B cell (primary cell): ENCODE data around the gene PRTFDC1. TPM values are rescaled to one million over a fixed set of nuclear protein-coding genes. Genes with fewer than 3 reads are reported as not detected.

ENCODE experiments used
- ATAC-seq: fragments of 200-7000 bp; cut with Tn5 transposase; one replicate; pipeline ENCODE4 v1.10.0; 2021; ENCODE audit warnings: low read depth, mild to moderate bottlenecking, moderate number of reproducible peaks, moderate library complexity
- CTCF ChIA-PET: fragments of 350-600 bp; sonication (Branson Sonifier 250); formaldehyde crosslinking; loops from one replicate; lab custom pipeline; 2021; ENCODE audit warnings: antibody characterized with exemption, inconsistent platforms; lab: Charles Lee
- POLR2A ChIA-PET: fragments of 350-600 bp; sonication (Branson Sonifier 250); formaldehyde crosslinking; loops from one replicate; lab custom pipeline; 2021; ENCODE audit warnings: antibody characterized with exemption; lab: Charles Lee
- DNase-seq: peaks from one replicate; pipeline ENCODE4 v3.0.0; 2013
- H2AFZ ChIP-seq: 2 replicates; pipeline ENCODE4 v1.6.1; 2012; ENCODE audit warnings: mild to moderate bottlenecking, low read depth, low read length; ENCODE audit not compliant: insufficient read depth, poor library complexity, severe bottlenecking
- H3K27ac ChIP-seq, 2 donors: 1 replicate in 1 of 2; 2 replicates in 1 of 2; pipeline ENCODE4 v1.5.1; 2012 to 2013; ENCODE audit warnings: low read length in 2 of 2, mild to moderate bottlenecking in 2 of 2, moderate library complexity in 1 of 2
- H3K27me3 ChIP-seq, 4 experiments: fragments of 200-600 bp in 1 of 4; sonication (generic) in 1 of 4; replicated peaks in 1 of 4; 1 replicate in 2 of 4; 2 replicates in 2 of 4; pipeline versions ENCODE4 v1.6.1 to v1.7.0; 2013 to 2016; ENCODE audit warnings: low read length in 3 of 4, mild to moderate bottlenecking in 2 of 4, mixed read lengths in 1 of 4, moderate library complexity in 1 of 4; ENCODE audit not compliant: insufficient read depth in 4 of 4, control insufficient read depth in 3 of 4; ENCODE audit errors: control extremely low read depth in 1 of 4
- H3K36me3 ChIP-seq, 2 experiments: replicated peaks in 1 of 2; 1 replicate in 1 of 2; 2 replicates in 1 of 2; pipeline versions ENCODE4 v1.6.1 to v1.7.1; 2013; ENCODE audit warnings: low read length in 1 of 2; ENCODE audit not compliant: insufficient read depth in 2 of 2, control insufficient read depth in 1 of 2; ENCODE audit errors: control extremely low read depth in 1 of 2, extremely low read depth in 1 of 2
- H3K4me1 ChIP-seq, 2 donors: fragments of 200-600 bp in 1 of 2; sonication (generic) in 1 of 2; 1 replicate in 1 of 2; 2 replicates in 1 of 2; pipeline versions ENCODE4 v1.5.1 to v1.6.1; 2013 to 2017; ENCODE audit warnings: low read length in 2 of 2; ENCODE audit not compliant: control insufficient read depth in 2 of 2, insufficient read depth in 2 of 2
- H3K4me2 ChIP-seq: replicated peaks from 2 replicates; pipeline ENCODE3; 2012; ENCODE audit warnings: mild to moderate bottlenecking, low read depth, low read length; ENCODE audit not compliant: poor library complexity, severe bottlenecking
- H3K4me3 ChIP-seq, 5 experiments: fragments of 200-600 bp in 1 of 5; sonication (generic) in 1 of 5; 1 replicate in 3 of 5; 2 replicates in 2 of 5; pipeline versions ENCODE4 v1.5.1 to v1.7.0; 2011 to 2016; ENCODE audit warnings: low read length in 4 of 5, mild to moderate bottlenecking in 4 of 5, low read depth in 2 of 5, control low read depth in 1 of 5, moderate library complexity in 1 of 5; ENCODE audit not compliant: insufficient read depth in 1 of 5; ENCODE audit errors: control extremely low read depth in 1 of 5, extremely low read depth in 1 of 5
- H3K79me2 ChIP-seq: fragments of 200-600 bp; sonication (generic); one replicate; pipeline ENCODE4 v1.6.0; 2016; ENCODE audit warnings: low read length; ENCODE audit not compliant: control insufficient read depth, insufficient read depth
- H3K9ac ChIP-seq: fragments of 200-600 bp; sonication (generic); 2 replicates; pipeline ENCODE4 v1.6.1; 2017; ENCODE audit warnings: mild to moderate bottlenecking, low read length, moderate library complexity
- H3K9me3 ChIP-seq, 3 donors: one replicate each; pipeline versions ENCODE4 v1.6.1 to v1.7.1; 2013; ENCODE audit warnings: low read length in 2 of 3; ENCODE audit not compliant: control insufficient read depth in 2 of 3, insufficient read depth in 1 of 3; ENCODE audit errors: control extremely low read depth in 1 of 3
- H4K20me1 ChIP-seq: 2 replicates; pipeline ENCODE4 v1.6.0; 2012; ENCODE audit warnings: mild to moderate bottlenecking, low read length; ENCODE audit not compliant: insufficient read depth, control insufficient read depth, poor library complexity, severe bottlenecking
- H3K27ac Mint-ChIP-seq: one replicate; pipeline ENCODE4 v1.8.0; 2021; ENCODE audit warnings: mixed read lengths
- H3K27me3 Mint-ChIP-seq: one replicate; pipeline ENCODE4 v1.8.0; 2021; ENCODE audit warnings: mixed read lengths
- H3K4me1 Mint-ChIP-seq: one replicate; pipeline ENCODE4 v1.8.0; 2021; ENCODE audit warnings: mixed read lengths
- H3K4me3 Mint-ChIP-seq: one replicate; pipeline ENCODE4 v1.8.0; 2021; ENCODE audit warnings: mixed read lengths
- H3K9me3 Mint-ChIP-seq: one replicate; pipeline ENCODE4 v1.8.0; 2022; ENCODE audit warnings: mixed read lengths; ENCODE audit not compliant: insufficient read depth
- EZH2 ChIP-seq: IDR thresholded peaks from 2 replicates; pipeline ENCODE4 v1.6.1; 2012; ENCODE audit warnings: borderline replicate concordance, low read depth, mild to moderate bottlenecking, moderate library complexity, low read length; ENCODE audit not compliant: insufficient read depth, poor library complexity, severe bottlenecking
- WGBS: methylation state at CpG from one replicate; pipeline ENCODE4 v1.1.5; 2013; ENCODE audit warnings: missing lambda C conversion rate; ENCODE audit not compliant: insufficient coverage; 5-methylcytosine and 5-hydroxymethylcytosine counted together
- intact Hi-C: fragments of 100-400 bp; cut with micrococcal nuclease; formaldehyde crosslinking; loops from one replicate; pipeline ENCODE4 v1.10.0; 2022
- polyA plus RNA-seq: library from polyadenylated mRNA; depleted of rRNA; stranded (reverse); fragments of >200 nt; gene quantifications from 2 replicates; pipeline ENCODE4 v1.2.3, GENCODE V29; 2012
- total RNA-seq, 2 donors: library from RNA; stranded (reverse); fragments of 120-200 nt in 1 of 2; gene quantifications; 1 replicate in 1 of 2; 2 replicates in 1 of 2; pipeline versions ENCODE4 v1.2.3 to v1.2.4, GENCODE V29; 2013 to 2022
- TF ChIP-seq, protein P1 (sequence below): fragments of 200-600 bp; IDR thresholded peaks from one replicate; pipeline ENCODE4 v1.8.0; 2022; ENCODE audit warnings: antibody characterized with exemption, mild to moderate bottlenecking

PRTFDC1 gene
- total and polyA plus RNA-seq, 2 donors (not counting 1 experiment from before 2014, with no cell fraction given) = 0.63 TPM; not detected in 1

DNA sequence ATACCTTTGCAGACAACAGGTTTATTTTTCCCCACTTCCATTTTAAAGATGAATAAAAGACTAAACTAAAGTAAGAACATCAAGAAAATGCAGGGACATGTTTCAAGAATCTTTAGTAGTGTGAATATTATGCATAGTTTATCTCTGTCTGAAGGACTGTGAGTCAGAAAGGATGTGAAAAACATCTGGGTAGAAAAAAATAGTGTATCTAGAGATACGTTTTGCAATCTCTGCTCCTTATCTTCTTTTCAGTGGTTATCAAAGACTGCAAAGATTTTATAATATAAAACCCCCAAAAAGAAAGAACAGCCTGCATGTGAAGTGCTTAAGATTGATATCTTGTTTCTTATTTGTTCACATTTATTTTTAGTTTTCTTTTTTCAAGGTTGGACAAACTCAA lies 126.9 kb downstream of the PRTFDC1 start:
- no peaks in the 10 kb centered on the region for H3K27me3 Mint-ChIP-seq
- no peak for TF ChIP-seq EZH2
- TF ChIP-seq, protein P1, sequence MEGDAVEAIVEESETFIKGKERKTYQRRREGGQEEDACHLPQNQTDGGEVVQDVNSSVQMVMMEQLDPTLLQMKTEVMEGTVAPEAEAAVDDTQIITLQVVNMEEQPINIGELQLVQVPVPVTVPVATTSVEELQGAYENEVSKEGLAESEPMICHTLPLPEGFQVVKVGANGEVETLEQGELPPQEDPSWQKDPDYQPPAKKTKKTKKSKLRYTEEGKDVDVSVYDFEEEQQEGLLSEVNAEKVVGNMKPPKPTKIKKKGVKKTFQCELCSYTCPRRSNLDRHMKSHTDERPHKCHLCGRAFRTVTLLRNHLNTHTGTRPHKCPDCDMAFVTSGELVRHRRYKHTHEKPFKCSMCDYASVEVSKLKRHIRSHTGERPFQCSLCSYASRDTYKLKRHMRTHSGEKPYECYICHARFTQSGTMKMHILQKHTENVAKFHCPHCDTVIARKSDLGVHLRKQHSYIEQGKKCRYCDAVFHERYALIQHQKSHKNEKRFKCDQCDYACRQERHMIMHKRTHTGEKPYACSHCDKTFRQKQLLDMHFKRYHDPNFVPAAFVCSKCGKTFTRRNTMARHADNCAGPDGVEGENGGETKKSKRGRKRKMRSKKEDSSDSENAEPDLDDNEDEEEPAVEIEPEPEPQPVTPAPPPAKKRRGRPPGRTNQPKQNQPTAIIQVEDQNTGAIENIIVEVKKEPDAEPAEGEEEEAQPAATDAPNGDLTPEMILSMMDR = no peak
- intact Hi-C loops = no loop called here
- Histone ChIP-seq H3K4me1 (no peaks in the 10 kb centered on the region), H3K9me3 (peaks cover 0 to 3% (median 0%) of the 10 kb centered on the region in 3 donors), H3K79me2 (no peaks in the 10 kb centered on the region), H3K4me2 (no peak overlapping the region), H3K27ac (no peak overlapping the region), H2AFZ (no peak overlapping the region), H3K4me3 (no peak overlapping the region), H4K20me1 (no peaks in the 10 kb centered on the region), H3K27me3 (no peaks in the 10 kb centered on the region), H3K36me3 (no peaks in the 10 kb centered on the region), H3K9ac (no peak overlapping the region)
- CTCF ChIA-PET = no interaction called here
- H3K4me3 Mint-ChIP-seq = no peak overlapping the region
- no peak for DNase-seq
- ATAC-seq = no peak
- WGBS = no CpG with 5 or more reads among the region's 1 CpG
- POLR2A ChIA-PET = no interaction called here
- H3K4me1 Mint-ChIP-seq = no peaks in the 10 kb centered on the region
- H3K9me3 Mint-ChIP-seq = no peaks in the 10 kb centered on the region
- H3K27ac Mint-ChIP-seq = no peak overlapping the region

- no peak overlapping the region for H3K27ac ChIP-seq
- intact Hi-C loops = no loop called here
- no peak overlapping the region for H3K4me2 ChIP-seq
- no peaks in the 10 kb centered on the region for H3K27me3 ChIP-seq
- peaks cover 0 to 3% (median 0%) of the 10 kb centered on the region in 3 donors for H3K9me3 ChIP-seq
- 70% methylated on average over 2 of the region's 2 CpGs for WGBS
- Mint-ChIP-seq H3K27ac (no peak overlapping the region), H3K4me1 (no peaks in the 10 kb centered on the region), H3K9me3 (no peaks in the 10 kb centered on the region), H3K27me3 (no peaks in the 10 kb centered on the region), H3K4me3 (no peak overlapping the region)
- DNase-seq (no peak), ATAC-seq (no peak)
- H3K36me3 ChIP-seq = no peaks in the 10 kb centered on the region
- no peak overlapping the region for H3K4me3 ChIP-seq
- no peak overlapping the region for H2AFZ ChIP-seq
- ChIA-PET POLR2A (no interaction called here), CTCF (no interaction called here)
- no peaks in the 10 kb centered on the region for H3K4me1 ChIP-seq
- no peak for TF ChIP-seq EZH2
- TF ChIP-seq, protein P1 = no peak
- H4K20me1 ChIP-seq = no peaks in the 10 kb centered on the region
- no peak overlapping the region for H3K9ac ChIP-seq
- H3K79me2 ChIP-seq = no peaks in the 10 kb centered on the region
Measured at GRCh38 chr10:24824536-24824935, 127.9 kb downstream of the PRTFDC1 start.
